Epithelial cell of alveolus of lung (primary cell): ENCODE measurements around the gene TMEM25. TPM values are rescaled to one million over a fixed set of nuclear protein-coding genes. Genes with fewer than 3 reads are reported as not detected.

Experiments
- total RNA-seq: library from RNA; depleted of rRNA; stranded (reverse); fragments of >200 nt; gene quantifications from 2 replicates; pipeline ENCODE4 v1.2.1, GENCODE V29; 2015

TMEM25 gene
- total RNA-seq: 25.3 and 39.0 TPM in 2 replicates

DNA sequence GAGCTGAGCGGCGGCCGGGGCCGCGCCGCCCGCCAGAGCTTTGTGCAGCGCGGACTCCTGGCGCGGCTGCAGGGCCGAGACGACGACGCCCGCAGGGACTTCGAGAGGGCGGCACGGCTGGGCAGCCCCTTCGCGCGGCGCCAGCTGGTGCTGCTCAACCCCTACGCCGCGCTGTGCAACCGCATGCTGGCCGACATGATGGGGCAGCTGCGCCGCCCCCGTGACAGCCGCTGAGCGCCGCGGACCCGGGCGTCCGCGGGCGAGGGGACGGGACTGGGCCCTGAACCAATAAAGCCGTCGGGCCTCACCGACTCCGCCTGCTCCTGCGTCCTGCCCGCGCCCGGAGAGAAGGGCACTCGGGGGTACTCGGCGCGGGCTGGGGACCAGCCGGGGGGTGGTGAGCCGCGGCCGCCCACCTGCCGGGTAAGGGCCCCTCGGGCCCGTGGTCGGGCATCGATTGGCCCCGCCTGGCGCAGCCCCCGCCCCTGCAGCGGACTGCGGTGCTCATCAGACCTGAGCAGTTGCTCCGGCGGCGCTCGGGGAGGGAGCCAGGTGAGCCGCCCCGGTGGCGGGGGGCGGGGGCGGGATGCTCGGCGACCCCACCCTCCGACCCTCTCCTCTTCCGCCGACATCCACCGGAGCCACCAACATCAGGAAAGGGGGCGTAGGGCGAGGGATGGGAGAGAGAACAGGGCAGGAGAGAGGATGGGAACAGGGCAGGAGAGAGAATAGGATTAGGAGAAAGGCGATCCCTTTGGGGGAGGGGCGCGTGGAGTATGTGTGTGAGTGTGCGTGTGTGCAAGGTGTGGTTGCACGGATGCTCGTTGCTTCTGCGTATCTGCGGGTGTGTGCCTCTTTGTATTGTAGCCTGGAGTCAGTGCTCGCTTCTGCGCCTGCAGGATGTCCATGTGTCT, at the start of gene TMEM25:
Gene TMEM25 (plus strand): TSS at position 510 of the 914 bp plus-strand sequence. CDS start 610 bp downstream, outside the sequence.

DNA sequence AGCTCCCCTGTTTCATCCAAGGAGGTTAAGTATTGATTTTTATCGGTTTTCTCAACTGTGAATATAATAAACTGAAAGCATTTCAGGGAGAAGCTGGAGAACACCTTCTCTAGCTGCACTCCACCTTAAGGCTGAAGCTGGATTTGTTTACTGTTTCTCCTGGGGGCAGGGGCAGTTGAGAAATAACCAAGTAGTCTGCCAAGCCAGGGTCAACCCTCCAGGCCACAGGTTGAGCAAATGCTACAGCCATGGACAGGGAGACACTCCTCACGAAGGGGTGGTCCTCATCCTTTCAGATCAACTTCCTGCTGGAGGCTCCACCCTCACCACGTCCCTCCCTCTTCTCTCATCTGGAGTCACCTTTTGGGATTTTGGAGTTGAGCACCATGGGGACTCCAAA, 3.9 kb upstream of the TMEM25 start, which contains the start of gene TTC36:
Gene TTC36 (plus strand): TSS at position 366 of the 400 bp plus-strand sequence. CDS start 21 bp downstream, at position 387.

GRCh38 chr11:118572061-118572980, 41.3 kb downstream of the TMEM25 start, which contains the start of gene ARCN1:
ARCN1 (plus strand) TSS chr11:118572409; CDS start chr11:118572548, 139 bp downstream.

Other genes with a start within 250 kb of the TMEM25 start
- gene CD3E, start 226.5 kb upstream of the TMEM25 start, total RNA-seq: not detected in 2 replicates
- not detected in 2 replicates for gene CD3D, start 188.5 kb upstream of the TMEM25 start, total RNA-seq
- gene CD3G, start 186.8 kb upstream of the TMEM25 start, total RNA-seq: not detected in 2 replicates
- gene UBE4A, start 171.6 kb upstream of the TMEM25 start, total RNA-seq: 34.5 and 37.0 TPM in 2 replicates
- gene ATP5MG, start 129.6 kb upstream of the TMEM25 start, total RNA-seq: 49.4 and 54.7 TPM in 2 replicates
- 20.0 and 30.0 TPM in 2 replicates for gene KMT2A, start 94.7 kb upstream of the TMEM25 start, total RNA-seq
- 1.2 TPM in 1 of 2 replicates, not detected in the other for gene TTC36, start 3.7 kb upstream of the TMEM25 start, total RNA-seq
- gene IFT46, start 34.7 kb downstream of the TMEM25 start, total RNA-seq: 18.0 and 29.6 TPM in 2 replicates
- 158 and 164 TPM in 2 replicates for gene ARCN1, start 41.2 kb downstream of the TMEM25 start, total RNA-seq
- 62.4 and 114 TPM in 2 replicates for gene PHLDB1, start 76.4 kb downstream of the TMEM25 start, total RNA-seq
- not detected in 2 replicates for gene TREH, start 148.5 kb downstream of the TMEM25 start, total RNA-seq